HG02763 (cell line): ENCODE results near the gene MPI.
"Not testable (repeated sequence)": the region's sequence is repeated elsewhere in the genome, so short reads cannot be mapped to it uniquely, and the experiment has no call there.

ENCODE experiments used
- ATAC-seq: cut with Tn5 transposase; IDR thresholded peaks from one replicate; pipeline ENCODE4 v1.9.1; 2021; ENCODE audit warnings: mild to moderate bottlenecking, moderate library complexity; ENCODE audit not compliant: unreplicated experiment

Gene MPI

DNA sequence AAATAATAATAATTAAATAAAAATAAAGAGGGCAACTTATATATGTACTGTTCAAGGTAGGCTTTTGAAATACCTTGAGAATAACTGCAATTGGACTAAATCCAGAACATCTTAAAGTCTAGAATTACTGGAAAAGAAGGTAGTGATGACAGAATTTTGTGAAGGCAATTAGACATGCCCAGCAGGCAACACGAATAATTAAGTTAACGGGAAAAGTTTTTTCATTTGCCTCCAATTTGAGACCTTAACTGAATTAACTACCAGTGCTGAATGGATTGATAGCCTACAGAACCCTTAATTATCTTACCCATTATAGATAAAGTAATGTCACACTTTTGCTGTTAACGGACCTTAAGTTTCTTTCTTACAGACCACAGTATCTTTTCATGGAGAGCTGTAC lies 34.7 kb downstream of the MPI start:
- ATAC-seq = no peak

DNA sequence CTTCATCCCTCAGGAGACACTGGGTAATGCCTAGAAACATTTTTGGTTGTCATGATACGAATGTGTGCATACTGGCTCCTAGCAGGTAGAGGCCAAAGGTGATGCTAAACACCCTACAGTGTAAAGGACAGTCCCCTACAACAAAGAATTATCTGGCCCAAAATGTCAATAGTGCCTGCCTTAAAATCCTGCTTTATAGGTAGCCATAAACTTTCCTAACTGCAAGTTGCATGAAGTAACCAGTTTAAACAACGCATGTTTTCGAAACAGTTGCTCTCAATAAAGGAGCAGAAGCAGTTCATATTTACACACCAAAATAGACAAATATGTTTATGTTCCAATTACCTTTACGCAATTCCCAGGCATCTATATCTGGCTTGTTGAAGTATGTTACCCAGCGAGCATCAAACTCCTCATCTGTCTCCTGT lies 38.9 kb downstream of the MPI start:
- ATAC-seq = no peak

DNA sequence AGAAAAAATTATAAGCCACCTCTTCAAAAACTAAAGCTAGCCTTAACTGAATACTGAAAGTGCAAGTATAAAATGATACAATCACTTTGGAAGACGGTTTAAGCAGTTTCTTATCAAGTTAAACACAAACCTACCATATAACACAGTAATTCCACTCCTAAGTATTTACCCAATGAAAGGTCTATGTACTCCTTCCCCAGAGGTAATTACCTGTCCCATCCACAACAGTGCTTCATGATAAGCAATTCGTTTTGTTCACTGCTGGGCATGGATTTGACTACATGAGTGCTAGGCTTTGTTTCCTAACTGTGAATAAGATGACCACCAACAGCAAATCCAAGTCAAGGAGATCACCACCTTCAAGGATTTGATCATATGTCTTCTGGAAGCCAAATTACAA lies 43.7 kb downstream of the MPI start:
- no peak for ATAC-seq

DNA sequence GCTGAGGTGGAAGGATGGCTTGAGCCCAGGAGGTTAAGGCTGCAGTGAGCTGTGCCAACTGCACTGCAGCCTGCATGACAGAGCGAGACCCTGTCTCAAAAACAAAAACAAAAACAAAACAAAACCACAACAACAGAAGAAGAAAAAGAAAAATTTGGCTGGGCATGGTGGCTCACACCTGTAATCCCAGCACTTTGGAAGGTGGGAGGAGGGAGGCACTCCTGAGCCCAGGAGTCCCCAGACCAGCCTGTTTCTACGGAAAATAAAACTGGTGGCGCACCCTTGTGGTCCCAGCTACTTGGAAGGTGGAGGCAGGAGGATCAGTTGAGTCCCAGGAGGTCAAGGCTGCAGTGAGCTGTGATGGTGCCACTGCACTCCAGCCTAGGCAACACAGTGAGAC lies 45.4 kb downstream of the MPI start:
- ATAC-seq = not testable (repeated sequence)

DNA sequence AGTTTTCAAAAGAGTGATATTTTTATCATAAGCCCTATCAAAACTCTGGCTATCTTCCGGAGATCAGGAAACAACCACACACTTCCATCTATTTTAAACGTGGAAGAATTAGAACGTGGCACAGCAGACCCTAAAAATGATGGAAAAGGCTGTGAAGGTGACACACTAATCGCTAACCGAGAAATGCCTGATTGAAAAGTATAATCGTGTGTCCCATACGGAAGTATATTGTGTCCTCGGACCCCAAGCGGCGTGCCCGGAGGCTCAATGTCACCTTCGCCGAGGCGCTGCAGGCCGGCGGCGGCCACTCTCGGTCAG lies 47.4 kb downstream of the MPI start:
- ATAC-seq = no peak

DNA sequence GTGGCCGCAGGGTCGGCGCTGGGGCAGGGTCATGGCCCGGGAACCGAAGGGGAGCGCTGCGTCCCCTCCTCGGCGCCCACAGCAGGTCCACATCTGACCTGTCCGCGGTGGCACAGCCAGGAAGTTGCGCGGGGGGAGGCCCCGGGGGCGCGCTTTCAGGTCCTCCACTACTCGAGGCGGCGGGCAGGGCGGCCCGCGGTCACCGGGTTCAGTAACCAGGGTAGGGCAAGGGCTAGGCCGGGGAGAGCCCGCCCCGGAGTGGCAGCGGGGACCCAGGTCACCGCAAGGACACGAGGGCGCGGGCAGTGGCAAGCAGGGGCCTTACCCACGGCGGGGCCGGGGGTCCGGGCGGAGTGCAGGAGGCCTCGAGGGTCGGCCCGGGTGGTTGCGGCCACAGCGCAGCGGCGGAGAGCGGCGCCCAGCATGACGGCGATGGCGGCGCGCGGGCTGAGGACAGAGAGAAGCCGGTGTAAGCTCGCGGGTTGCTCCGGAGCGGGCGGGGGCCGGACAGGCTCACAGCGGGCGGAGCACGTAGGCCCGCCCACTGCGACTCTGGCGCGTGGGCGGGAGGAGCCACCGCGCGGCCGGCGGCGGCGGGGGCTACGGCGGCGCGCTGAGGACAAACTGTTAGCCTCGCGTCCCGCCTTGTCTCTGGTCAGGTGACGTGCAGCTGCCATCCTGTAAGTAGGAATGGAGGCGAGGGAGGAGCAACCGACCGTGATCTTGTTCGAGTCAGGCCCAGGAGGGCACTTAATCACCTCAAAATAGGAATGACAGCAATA lies 47.9 kb downstream of the MPI start, which contains the start of gene COX5A:
Gene COX5A, minus strand, starts transcription at position 484 of the 782 bp plus-strand sequence. Its CDS starts 59 bp downstream, at position 425.
- ATAC-seq = peak; percentile 91

DNA sequence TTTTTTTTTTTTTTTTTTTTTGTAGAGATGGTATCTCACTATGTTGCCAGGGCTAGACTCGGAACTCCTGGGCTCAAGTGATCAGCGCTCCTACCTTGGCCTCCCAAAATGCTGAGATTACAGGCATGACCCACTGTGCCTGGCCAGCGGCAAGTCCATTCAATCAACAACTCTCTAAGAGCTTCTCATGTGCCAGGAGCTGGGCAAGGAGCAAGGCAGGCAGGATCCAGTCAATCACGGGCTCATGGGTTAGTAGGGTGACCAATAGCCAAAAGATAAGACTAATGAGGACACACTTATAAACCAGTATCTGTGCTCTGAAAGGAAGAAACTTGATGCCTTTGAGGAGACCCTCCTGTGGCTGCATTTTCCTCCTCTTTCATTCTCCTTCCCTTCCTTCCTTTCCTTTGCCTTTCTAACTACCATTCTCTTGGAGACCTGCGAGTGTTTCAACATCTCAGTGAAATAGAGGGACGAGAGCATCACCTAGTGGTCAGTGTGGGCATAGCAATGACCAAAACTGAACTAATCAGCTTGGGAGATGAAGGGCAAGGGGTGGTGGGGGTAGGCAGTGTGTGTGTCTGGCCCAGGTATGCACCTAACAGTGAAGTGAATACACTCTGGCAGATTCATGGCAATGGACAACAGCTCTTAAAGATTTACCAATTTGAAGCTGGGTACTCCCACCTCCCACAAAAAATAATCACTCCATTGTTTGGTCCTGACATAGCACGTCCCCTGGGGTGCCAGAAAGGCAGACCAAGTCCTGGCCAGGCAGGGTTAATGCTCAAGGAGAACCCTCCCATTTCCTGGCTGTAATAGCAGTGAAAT lies 60.5 kb downstream of the MPI start:
- ATAC-seq = no peak

DNA sequence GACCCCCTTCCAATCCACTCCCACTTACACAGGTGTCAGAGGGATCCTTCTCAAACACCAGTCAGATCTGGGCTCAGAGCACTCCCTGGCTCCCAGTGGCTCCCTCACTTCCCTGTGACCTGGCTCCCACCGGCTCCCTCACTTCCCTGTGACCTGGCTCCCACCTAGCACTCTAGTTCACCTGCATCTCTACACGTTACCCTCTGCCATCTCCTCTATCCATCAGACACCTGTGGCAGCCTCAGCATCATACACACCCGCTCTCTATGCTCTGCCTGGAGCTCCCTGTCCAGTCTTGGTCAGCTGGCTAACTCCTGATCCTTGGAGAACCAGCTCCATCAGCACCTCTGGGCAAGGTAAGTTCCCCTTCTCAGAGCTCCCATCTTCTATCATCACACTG lies 61.2 kb downstream of the MPI start:
- ATAC-seq = no peak
